Testis (tissue), 3 donors: ENCODE results near the gene CCP110. TPM values are rescaled to one million over a fixed set of nuclear protein-coding genes. Genes with fewer than 3 reads are reported as not detected.

Experiments used
- DNase-seq: peaks from one replicate; pipeline ENCODE4 v3.0.0-alpha.2; 2019
- H3K27ac ChIP-seq, 2 donors: fragments of 200-600 bp; sonication (generic); one replicate each; pipeline ENCODE4 v1.5.1; 2019
- H3K27me3 ChIP-seq: fragments of 200-600 bp; sonication (generic); one replicate; pipeline ENCODE4 v1.5.1; 2019
- H3K36me3 ChIP-seq: fragments of 200-600 bp; sonication (generic); one replicate; pipeline ENCODE4 v1.5.1; 2017; ENCODE audit warnings: low read depth; ENCODE audit errors: missing control alignments
- H3K4me1 ChIP-seq: fragments of 200-600 bp; sonication (generic); one replicate; pipeline ENCODE4 v1.5.1; 2019
- H3K4me3 ChIP-seq, 2 donors: fragments of 200-600 bp; sonication (generic); one replicate each; pipeline ENCODE4 v1.5.1; 2017 to 2019
- H3K9me3 ChIP-seq: fragments of 200-600 bp; sonication (generic); one replicate; pipeline ENCODE4 v1.5.1; 2017
- POLR2A ChIP-seq: fragments of 450-650 bp; IDR thresholded peaks from one replicate; pipeline ENCODE4 v1.6.1; 2017; ENCODE audit warnings: antibody characterized with exemption, mild to moderate bottlenecking, moderate library complexity
- WGBS, 2 donors: methylation state at CpG; one replicate each; pipeline ENCODE4 v1.1.5; 2018; 5-methylcytosine and 5-hydroxymethylcytosine counted together
- intact Hi-C: fragments of 100-400 bp; cut with DNase I; formaldehyde crosslinking; loops from one replicate; pipeline ENCODE4 v1.15.1; 2023; ENCODE audit warnings: low total_unique reads
- polyA plus RNA-seq: library from polyadenylated mRNA; stranded (reverse); fragments of 350-450 nt; fragmentation: Illumina TruSeq; extraction: RNeasy Lipid Tissue Mini Kit (QIAGEN cat#74804); gene quantifications from one replicate; pipeline ENCODE4 v1.2.3, GENCODE V29; 2014; ENCODE audit warnings: low read depth, low replicate concordance; ENCODE audit not compliant: insufficient read depth
- total RNA-seq, 2 donors: library from RNA; depleted of rRNA; stranded (reverse); fragments of >200 nt; gene quantifications; one replicate each; pipeline ENCODE4 v1.2.3, GENCODE V29; 2016
- TF ChIP-seq, protein P1 (sequence below), 3 experiments: fragments of 450-650 bp in 2 of 3; fragments of 200-600 bp in 1 of 3; sonication (generic) in 1 of 3; IDR thresholded peaks; one replicate each; pipeline ENCODE4 v1.5.1; 2016 to 2019; ENCODE audit warnings: antibody characterized with exemption in 3 of 3, mild to moderate bottlenecking in 2 of 3, moderate library complexity in 1 of 3

The CCP110 gene
- total and polyA plus RNA-seq, 3 donors from 2014 or later = 31.0 to 55.7 (median 54.2) TPM

GRCh38 chr16:19486051-19486450 lies 37.7 kb upstream of the CCP110 start:
- WGBS, 2 donors = 69 to 89% methylated on average over 4 of the region's 4 CpGs

GRCh38 chr16:19486750-19487325 lies 36.9 kb upstream of the CCP110 start:
- WGBS, 2 donors = 90 to 92% methylated on average over 10 of the region's 10 CpGs
- no peak for DNase-seq
- intact Hi-C loops = no loop called here
- no peaks in the 10 kb centered on the region for H3K36me3 ChIP-seq
- no peaks in the 10 kb centered on the region for H3K27me3 ChIP-seq
- H3K27ac ChIP-seq = no peak overlapping the region
- no peaks in the 10 kb centered on the region for H3K9me3 ChIP-seq
- no peak for TF ChIP-seq POLR2A
- TF ChIP-seq, protein P1, sequence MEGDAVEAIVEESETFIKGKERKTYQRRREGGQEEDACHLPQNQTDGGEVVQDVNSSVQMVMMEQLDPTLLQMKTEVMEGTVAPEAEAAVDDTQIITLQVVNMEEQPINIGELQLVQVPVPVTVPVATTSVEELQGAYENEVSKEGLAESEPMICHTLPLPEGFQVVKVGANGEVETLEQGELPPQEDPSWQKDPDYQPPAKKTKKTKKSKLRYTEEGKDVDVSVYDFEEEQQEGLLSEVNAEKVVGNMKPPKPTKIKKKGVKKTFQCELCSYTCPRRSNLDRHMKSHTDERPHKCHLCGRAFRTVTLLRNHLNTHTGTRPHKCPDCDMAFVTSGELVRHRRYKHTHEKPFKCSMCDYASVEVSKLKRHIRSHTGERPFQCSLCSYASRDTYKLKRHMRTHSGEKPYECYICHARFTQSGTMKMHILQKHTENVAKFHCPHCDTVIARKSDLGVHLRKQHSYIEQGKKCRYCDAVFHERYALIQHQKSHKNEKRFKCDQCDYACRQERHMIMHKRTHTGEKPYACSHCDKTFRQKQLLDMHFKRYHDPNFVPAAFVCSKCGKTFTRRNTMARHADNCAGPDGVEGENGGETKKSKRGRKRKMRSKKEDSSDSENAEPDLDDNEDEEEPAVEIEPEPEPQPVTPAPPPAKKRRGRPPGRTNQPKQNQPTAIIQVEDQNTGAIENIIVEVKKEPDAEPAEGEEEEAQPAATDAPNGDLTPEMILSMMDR (IDR thresholded peaks at IDR 0.05) = no peak
- no peak overlapping the region for H3K4me3 ChIP-seq
- H3K4me1 ChIP-seq = no peaks in the 10 kb centered on the region

More at GRCh38 chr16:19486051-19486450, 37.7 kb upstream of the CCP110 start:
- Histone ChIP-seq H3K36me3 (no peaks in the 10 kb centered on the region), H3K27ac (no peak overlapping the region), H3K9me3 (no peaks in the 10 kb centered on the region), H3K4me1 (no peaks in the 10 kb centered on the region), H3K27me3 (no peaks in the 10 kb centered on the region), H3K4me3 (no peak overlapping the region)
- DNase-seq = no peak
- TF ChIP-seq POLR2A = no peak
- TF ChIP-seq, protein P1 (IDR thresholded peaks at IDR 0.05) = no peak
- intact Hi-C loops = no loop called here

DNA sequence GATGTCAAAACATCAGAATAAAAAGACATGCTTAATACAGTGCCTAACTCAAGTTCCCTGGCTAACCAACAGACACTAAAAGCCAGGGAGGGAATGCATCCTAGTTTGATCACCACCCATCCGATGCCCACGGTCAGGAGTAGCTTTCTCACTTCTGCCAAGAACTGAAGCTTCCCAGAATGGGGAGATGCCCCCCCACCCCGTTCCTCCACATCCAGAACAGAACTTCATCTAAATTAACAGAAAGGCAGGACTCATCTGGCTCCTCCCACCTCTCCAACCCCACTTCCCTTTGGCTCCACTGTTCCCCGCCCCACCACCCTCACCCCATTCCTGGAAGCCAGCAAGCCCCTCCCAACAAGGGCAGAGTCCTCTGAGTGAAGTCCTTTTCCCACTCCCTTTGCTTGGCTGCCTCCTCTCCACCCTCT lies 35.5 kb upstream of the CCP110 start:
- H3K4me3 ChIP-seq = no peak overlapping the region
- H3K27ac ChIP-seq = no peak overlapping the region
- no peaks in the 10 kb centered on the region for H3K27me3 ChIP-seq
- H3K4me1 ChIP-seq = no peaks in the 10 kb centered on the region
- no peak for DNase-seq
- WGBS, 2 donors = 64 to 80% methylated on average over 4 of the region's 4 CpGs
- intact Hi-C loops = no loop called here
- H3K36me3 ChIP-seq = no peaks in the 10 kb centered on the region
- TF ChIP-seq, protein P1 (IDR thresholded peaks at IDR 0.05) = no peak
- no peak for TF ChIP-seq POLR2A
- no peaks in the 10 kb centered on the region for H3K9me3 ChIP-seq

DNA sequence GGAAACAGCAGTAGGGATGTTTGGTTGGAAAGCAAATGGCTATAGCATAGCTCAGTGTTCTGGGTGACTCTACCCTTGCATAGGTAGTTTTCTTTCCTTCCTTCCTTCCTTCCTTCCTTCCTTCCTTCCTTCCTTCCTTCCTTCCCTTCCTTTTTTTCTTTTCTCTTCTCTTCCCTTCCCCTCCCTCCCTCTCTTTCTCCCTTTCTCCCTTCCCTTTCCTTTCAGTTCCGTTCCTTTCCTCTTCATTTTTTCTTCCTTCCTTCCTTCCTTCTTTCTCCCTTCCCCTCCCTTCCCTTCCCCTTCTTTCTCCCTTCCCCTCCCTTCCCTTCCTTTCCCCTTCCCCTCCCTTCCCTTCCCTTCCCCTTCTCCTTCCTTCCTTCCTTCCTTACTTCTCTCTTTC lies 33.1 kb upstream of the CCP110 start:
- TF ChIP-seq, protein P1 (IDR thresholded peaks at IDR 0.05) = no peak
- no peak for TF ChIP-seq POLR2A
- WGBS, 2 donors = 73 to 100% methylated on average over 1 of the region's 1 CpG
- intact Hi-C loops = no loop called here
- Histone ChIP-seq H3K4me3 (no peak overlapping the region), H3K36me3 (no peaks in the 10 kb centered on the region), H3K4me1 (no peaks in the 10 kb centered on the region), H3K27me3 (no peaks in the 10 kb centered on the region), H3K9me3 (no peaks in the 10 kb centered on the region), H3K27ac (no peak overlapping the region)
- no peak for DNase-seq

GRCh38 chr16:19497176-19497575 lies 26.6 kb upstream of the CCP110 start:
- H3K4me1 ChIP-seq = no peaks in the 10 kb centered on the region
- intact Hi-C loops = no loop called here
- no peak for DNase-seq
- H3K36me3 ChIP-seq = no peaks in the 10 kb centered on the region
- TF ChIP-seq, protein P1 (IDR thresholded peaks at IDR 0.05) = no peak
- H3K27ac ChIP-seq = no peak overlapping the region
- H3K27me3 ChIP-seq = no peaks in the 10 kb centered on the region
- 71 to 82% methylated on average over 5 of the region's 5 CpGs for WGBS, 2 donors
- H3K4me3 ChIP-seq = no peak overlapping the region
- H3K9me3 ChIP-seq = no peaks in the 10 kb centered on the region
